ENCODE measurements around the gene DENND1A. TPM values are rescaled to one million over a fixed set of nuclear protein-coding genes. Genes with fewer than 3 reads are reported as not detected.

Gene DENND1A
- polyA plus RNA-seq, 2 of the 4 experiments (the other 2 are of a cell fraction): 15.1 to 21.9 TPM

DNA sequence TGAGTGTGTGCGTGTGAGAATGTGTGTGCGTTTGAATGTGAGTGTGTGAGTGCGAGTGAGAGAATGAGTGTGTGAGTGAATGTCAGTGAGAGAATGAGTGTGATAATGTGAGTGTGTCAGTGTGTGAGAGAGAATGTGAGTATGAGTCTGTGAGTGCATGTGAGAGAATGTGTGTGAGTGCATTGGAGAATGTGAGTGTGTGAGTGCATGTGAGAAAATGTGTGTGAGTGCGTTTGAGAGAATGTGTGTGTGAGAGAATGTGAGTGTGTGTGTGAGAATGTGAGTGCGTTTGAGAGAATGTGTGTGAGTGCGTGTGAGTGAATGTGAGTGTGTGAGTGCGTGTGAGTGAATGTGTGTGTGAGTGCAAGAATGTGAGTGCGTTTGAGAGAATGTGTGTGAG is 42.7 kb upstream of the DENND1A start:
- DNase-seq (ENCODE audit: low read depth in 1 of 2, low spot score in 1 of 2): no peak
- H3K9me3 ChIP-seq: peaks cover 11% of the 10 kb centered on the region; the same call in 1 of the 3 replicates
- 76% methylated on average over 8 of the region's 8 CpGs for WGBS (ENCODE audit: missing lambda C conversion rate)
- FAIRE-seq: no peak
- no peak overlapping the region for H3K27ac ChIP-seq
- TF ChIP-seq MYC (IDR thresholded peaks at IDR 0.05; ENCODE audit: borderline replicate concordance, low read length): no peak
- no peak for TF ChIP-seq SREBF2 (IDR thresholded peaks at IDR 0.05)
- TF ChIP-seq MAZ (IDR thresholded peaks at IDR 0.05; ENCODE audit: borderline replicate concordance, low read depth, low read length): no peak
- no peak for TF ChIP-seq POLR2AphosphoS2 (conservative IDR thresholded peaks at IDR 0.05; ENCODE audit: low read length)
- TF ChIP-seq RNF2 (IDR thresholded peaks at IDR 0.05; ENCODE audit: borderline replicate concordance, low read depth): no peak
- TF ChIP-seq NFE2L2 (conservative IDR thresholded peaks at IDR 0.05; ENCODE audit: low read length): no peak
- TF ChIP-seq HOXB5 (CRISPR knock-in tag; IDR thresholded peaks at IDR 0.05): no peak
- TF ChIP-seq RARB (CRISPR knock-in tag; IDR thresholded peaks at IDR 0.05): no peak
- TF ChIP-seq, protein P1, sequence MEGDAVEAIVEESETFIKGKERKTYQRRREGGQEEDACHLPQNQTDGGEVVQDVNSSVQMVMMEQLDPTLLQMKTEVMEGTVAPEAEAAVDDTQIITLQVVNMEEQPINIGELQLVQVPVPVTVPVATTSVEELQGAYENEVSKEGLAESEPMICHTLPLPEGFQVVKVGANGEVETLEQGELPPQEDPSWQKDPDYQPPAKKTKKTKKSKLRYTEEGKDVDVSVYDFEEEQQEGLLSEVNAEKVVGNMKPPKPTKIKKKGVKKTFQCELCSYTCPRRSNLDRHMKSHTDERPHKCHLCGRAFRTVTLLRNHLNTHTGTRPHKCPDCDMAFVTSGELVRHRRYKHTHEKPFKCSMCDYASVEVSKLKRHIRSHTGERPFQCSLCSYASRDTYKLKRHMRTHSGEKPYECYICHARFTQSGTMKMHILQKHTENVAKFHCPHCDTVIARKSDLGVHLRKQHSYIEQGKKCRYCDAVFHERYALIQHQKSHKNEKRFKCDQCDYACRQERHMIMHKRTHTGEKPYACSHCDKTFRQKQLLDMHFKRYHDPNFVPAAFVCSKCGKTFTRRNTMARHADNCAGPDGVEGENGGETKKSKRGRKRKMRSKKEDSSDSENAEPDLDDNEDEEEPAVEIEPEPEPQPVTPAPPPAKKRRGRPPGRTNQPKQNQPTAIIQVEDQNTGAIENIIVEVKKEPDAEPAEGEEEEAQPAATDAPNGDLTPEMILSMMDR (IDR thresholded peaks at IDR 0.05): no peak
- TF ChIP-seq SMC3 (IDR thresholded peaks at IDR 0.05): no peak
- ChIA-PET CTCF (no interaction called here), POLR2A (no interaction called here)
- no peak overlapping the region for H3K4me2 ChIP-seq
- no peaks in the 10 kb centered on the region for H3K4me1 ChIP-seq
- no peak overlapping the region for H3K4me3 ChIP-seq
- ATAC-seq: no peak

DNA sequence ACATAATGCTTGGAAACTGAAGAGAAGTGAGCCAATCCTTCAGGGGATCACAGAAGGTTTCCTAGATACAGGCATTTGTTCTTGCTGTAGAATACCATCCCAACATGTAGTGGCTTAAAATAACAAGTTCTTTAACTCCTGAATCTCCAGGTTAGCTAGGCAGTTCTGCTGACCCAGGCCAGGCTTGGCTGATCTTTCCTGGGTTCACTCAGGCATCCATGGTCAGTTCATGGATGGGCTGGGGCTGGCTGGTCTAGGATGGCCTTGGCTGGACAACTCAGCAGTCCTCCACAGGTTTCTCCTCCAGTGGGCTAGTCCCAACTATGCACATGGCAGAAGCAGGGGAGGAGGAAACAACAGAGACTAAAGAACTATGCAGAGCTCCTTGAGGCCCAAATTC is 37.4 kb upstream of the DENND1A start:
- POLR2A ChIA-PET: no interaction called here
- no peak overlapping the region for H3K27ac ChIP-seq
- no peak overlapping the region for H3K4me2 ChIP-seq
- DNase-seq (ENCODE audit: low read depth in 1 of 2, low spot score in 1 of 2) (no peak), ATAC-seq (no peak), FAIRE-seq (no peak)
- CTCF ChIA-PET: interaction anchor here (1.0 to 1.5 kb wide), 6 partner anchors 8 to 331 kb away, joined by 3 to 4 read pairs (median 4); no protein-coding TSS in a partner anchor
- no peaks in the 10 kb centered on the region for H3K4me1 ChIP-seq
- peaks cover 6% of the 10 kb centered on the region; the same call in 1 of the 3 replicates for H3K9me3 ChIP-seq
- no peak overlapping the region for H3K4me3 ChIP-seq
- TF ChIP-seq FOSL2 (IDR thresholded peaks at IDR 0.05) (no peak), FOSL2 (CRISPR knock-in tag; IDR thresholded peaks at IDR 0.05) (no peak)
- TF ChIP-seq, protein P2, sequence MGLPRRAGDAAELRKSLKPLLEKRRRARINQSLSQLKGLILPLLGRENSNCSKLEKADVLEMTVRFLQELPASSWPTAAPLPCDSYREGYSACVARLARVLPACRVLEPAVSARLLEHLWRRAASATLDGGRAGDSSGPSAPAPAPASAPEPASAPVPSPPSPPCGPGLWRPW (IDR thresholded peaks at IDR 0.05): no peak

DNA sequence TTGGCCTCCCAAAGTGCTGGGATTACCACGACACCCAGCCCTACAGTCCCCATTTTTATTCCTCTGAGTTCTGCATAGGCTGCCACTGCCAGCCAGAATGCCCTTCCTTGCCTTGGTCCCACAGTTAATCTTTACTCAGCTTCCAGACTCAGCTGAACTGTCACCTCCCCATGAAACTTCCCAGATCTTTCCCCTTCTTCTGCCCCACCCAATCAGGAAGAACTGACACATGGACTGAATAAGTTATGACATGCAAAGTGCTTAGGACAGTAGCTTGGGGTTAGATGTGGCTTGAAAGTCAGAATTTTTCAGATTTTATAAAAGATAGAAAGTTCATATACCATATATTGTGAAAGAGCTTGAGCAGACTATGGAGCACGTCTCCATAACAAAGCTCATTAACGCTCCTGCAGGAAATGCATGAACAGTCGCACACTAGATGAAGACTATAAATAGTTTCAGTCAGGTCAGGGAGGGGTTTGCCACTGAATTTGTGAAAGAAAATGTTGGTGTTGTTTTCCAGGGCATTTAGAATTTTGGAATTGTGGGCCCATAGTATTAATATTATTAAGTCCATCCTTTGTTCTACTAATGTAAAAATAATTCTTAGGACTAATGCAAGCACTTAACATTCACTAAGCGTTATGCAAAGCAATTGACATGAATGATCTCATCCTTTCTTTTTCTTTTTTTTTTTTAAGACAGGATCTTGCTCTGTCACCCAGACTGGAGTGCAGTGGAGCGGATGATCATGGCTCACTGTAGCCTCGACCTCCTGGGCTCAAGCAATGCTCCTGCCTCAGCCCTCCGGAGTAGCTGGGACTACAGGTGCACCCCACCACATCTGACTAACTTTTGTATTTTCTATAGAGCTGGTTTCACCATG is 36.1 kb upstream of the DENND1A start:
- ATAC-seq: no peak
- Histone ChIP-seq H3K4me1 (no peaks in the 10 kb centered on the region), H3K4me2 (no peak overlapping the region), H3K4me3 (no peak overlapping the region), H3K9me3 (no peaks in the 10 kb centered on the region), H3K27ac (no peak overlapping the region)
- ChIA-PET CTCF (interaction anchor here (0.8 to 1.5 kb wide), 5 partner anchors 19 to 330 kb away, joined by 3 to 4 read pairs (median 3); no protein-coding TSS in a partner anchor), POLR2A (no interaction called here)
- TF ChIP-seq RARB (CRISPR knock-in tag; IDR thresholded peaks at IDR 0.05) (no peak), HEYL (CRISPR knock-in tag; IDR thresholded peaks at IDR 0.05) (no peak), FOXS1 (CRISPR knock-in tag; IDR thresholded peaks at IDR 0.05) (no peak)
- DNase-seq (ENCODE audit: low read depth in 1 of 2, low spot score in 1 of 2): no peak
- WGBS (ENCODE audit: missing lambda C conversion rate): 61% methylated on average over 8 of the region's 8 CpGs
- FAIRE-seq: no peak

DNA sequence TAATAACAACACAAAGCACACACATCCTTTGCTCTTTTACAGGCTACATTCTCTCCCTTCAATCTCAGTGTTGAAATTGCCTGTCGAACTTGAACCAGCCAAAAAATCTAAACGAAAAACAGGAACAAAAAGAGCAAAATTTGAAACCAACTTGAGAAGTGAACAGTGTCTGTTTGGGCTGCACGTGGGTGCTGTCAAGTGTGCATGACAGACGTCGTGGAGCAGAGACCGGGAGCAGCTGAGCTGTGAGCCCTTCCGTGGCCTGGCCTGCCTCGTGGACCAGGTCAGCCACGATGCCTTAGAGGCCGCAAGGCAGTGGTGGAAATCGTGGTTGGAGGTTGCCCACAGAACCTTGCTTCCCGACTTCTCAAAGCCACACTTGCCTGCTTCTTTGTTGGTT is 34.8 kb upstream of the DENND1A start:
- POLR2A ChIA-PET: no interaction called here

More for the DNA sequence above, 34.8 kb upstream of the DENND1A start:
- CTCF ChIA-PET: no interaction called here
- Histone ChIP-seq H3K4me1 (no peaks in the 10 kb centered on the region; the same call in 2 of the 3 replicates), H3K27ac (no peak overlapping the region), H3K4me2 (no peak overlapping the region), H3K4me3 (no peak overlapping the region), H3K9me3 (no peaks in the 10 kb centered on the region; the same call in 2 of the 3 replicates)
- TF ChIP-seq FOSL2 (IDR thresholded peaks at IDR 0.05) (no peak), FOSL2 (CRISPR knock-in tag; IDR thresholded peaks at IDR 0.05) (no peak), MAZ (IDR thresholded peaks at IDR 0.05; ENCODE audit: borderline replicate concordance, low read depth, low read length) (no peak), ZSCAN20 (CRISPR knock-in tag; IDR thresholded peaks at IDR 0.05) (no peak)
- TF ChIP-seq, protein P3, sequence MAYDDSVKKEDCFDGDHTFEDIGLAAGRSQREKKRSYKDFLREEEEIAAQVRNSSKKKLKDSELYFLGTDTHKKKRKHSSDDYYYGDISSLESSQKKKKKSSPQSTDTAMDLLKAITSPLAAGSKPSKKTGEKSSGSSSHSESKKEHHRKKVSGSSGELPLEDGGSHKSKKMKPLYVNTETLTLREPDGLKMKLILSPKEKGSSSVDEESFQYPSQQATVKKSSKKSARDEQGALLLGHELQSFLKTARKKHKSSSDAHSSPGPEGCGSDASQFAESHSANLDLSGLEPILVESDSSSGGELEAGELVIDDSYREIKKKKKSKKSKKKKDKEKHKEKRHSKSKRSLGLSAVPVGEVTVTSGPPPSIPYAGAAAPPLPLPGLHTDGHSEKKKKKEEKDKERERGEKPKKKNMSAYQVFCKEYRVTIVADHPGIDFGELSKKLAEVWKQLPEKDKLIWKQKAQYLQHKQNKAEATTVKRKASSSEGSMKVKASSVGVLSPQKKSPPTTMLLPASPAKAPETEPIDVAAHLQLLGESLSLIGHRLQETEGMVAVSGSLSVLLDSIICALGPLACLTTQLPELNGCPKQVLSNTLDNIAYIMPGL (CRISPR knock-in tag; IDR thresholded peaks at IDR 0.05; ENCODE audit: borderline replicate concordance): no peak
- TF ChIP-seq, protein P4, sequence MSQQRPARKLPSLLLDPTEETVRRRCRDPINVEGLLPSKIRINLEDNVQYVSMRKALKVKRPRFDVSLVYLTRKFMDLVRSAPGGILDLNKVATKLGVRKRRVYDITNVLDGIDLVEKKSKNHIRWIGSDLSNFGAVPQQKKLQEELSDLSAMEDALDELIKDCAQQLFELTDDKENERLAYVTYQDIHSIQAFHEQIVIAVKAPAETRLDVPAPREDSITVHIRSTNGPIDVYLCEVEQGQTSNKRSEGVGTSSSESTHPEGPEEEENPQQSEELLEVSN (IDR thresholded peaks at IDR 0.05; ENCODE audit: borderline replicate concordance, low read depth): no peak
- WGBS (ENCODE audit: missing lambda C conversion rate): 57% methylated on average over 12 of the region's 12 CpGs
- DNase-seq (ENCODE audit: low read depth in 1 of 2, low spot score in 1 of 2) (no peak), FAIRE-seq (no peak), ATAC-seq (no peak)
